Thyroid gland (tissue), 4 donors: ENCODE data around the gene MCAT.

ENCODE experiments used
- POLR2A ChIP-seq, 2 donors: fragments of 450-650 bp; IDR thresholded peaks; one replicate each; pipeline ENCODE4 v1.6.1; 2017; ENCODE audit warnings: antibody characterized with exemption in 2 of 2, mild to moderate bottlenecking in 2 of 2, moderate library complexity in 1 of 2
- TF ChIP-seq, protein P1 (sequence below), 6 experiments: fragments of 200-600 bp in 3 of 6; fragments of 450-650 bp in 3 of 6; sonication (generic) in 3 of 6; IDR thresholded peaks; one replicate each; pipeline ENCODE4 v1.5.1; 2016 to 2019; ENCODE audit warnings: antibody characterized with exemption in 6 of 6, mild to moderate bottlenecking in 2 of 6, inconsistent platforms in 1 of 6, moderate library complexity in 1 of 6

DNA sequence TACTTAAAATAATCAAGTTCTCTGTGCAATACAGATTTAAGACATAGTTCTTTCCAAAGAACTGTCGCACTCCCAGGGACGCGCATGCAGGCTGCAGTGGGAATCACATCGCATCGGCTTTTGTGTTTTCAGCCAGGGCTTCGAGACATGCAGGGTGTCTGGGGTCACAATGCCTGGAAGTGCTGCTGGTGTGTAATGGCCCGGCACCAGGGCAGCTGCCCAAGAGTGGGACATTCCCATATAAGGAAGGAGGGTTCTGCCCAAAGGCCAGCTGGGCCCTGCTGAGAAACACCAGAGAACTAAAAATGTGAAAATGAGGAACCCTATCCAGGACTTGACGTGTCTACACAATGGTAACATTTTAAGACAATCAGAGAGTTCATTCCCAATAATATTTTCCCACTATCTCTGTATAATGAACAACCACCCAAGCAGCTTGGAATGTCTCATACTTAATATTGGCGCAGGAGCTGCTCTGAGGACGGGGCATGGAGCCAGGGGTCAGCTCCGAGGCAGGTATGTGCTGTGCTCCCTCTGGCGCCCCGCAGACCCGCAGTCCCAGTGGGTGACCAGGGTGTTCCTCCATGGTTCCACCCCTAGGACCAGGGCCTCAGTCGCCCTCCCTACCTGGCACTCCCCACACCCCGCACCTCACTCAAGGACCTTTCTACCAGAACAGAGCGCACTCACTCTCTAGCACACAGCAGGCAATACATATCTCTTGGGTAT lies 11.3 kb downstream of the MCAT start:
- TF ChIP-seq, protein P1, sequence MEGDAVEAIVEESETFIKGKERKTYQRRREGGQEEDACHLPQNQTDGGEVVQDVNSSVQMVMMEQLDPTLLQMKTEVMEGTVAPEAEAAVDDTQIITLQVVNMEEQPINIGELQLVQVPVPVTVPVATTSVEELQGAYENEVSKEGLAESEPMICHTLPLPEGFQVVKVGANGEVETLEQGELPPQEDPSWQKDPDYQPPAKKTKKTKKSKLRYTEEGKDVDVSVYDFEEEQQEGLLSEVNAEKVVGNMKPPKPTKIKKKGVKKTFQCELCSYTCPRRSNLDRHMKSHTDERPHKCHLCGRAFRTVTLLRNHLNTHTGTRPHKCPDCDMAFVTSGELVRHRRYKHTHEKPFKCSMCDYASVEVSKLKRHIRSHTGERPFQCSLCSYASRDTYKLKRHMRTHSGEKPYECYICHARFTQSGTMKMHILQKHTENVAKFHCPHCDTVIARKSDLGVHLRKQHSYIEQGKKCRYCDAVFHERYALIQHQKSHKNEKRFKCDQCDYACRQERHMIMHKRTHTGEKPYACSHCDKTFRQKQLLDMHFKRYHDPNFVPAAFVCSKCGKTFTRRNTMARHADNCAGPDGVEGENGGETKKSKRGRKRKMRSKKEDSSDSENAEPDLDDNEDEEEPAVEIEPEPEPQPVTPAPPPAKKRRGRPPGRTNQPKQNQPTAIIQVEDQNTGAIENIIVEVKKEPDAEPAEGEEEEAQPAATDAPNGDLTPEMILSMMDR (IDR thresholded peaks at IDR 0.05): no peak
- TF ChIP-seq POLR2A (IDR thresholded peaks at IDR 0.05): no peak
